ENCODE data around the gene ATP10A. TPM values are rescaled to one million over a fixed set of nuclear protein-coding genes. Genes with fewer than 3 reads are reported as not detected.

Gene ATP10A
- total RNA-seq, 1 donor from 2014 or later = 71.9 TPM

DNA sequence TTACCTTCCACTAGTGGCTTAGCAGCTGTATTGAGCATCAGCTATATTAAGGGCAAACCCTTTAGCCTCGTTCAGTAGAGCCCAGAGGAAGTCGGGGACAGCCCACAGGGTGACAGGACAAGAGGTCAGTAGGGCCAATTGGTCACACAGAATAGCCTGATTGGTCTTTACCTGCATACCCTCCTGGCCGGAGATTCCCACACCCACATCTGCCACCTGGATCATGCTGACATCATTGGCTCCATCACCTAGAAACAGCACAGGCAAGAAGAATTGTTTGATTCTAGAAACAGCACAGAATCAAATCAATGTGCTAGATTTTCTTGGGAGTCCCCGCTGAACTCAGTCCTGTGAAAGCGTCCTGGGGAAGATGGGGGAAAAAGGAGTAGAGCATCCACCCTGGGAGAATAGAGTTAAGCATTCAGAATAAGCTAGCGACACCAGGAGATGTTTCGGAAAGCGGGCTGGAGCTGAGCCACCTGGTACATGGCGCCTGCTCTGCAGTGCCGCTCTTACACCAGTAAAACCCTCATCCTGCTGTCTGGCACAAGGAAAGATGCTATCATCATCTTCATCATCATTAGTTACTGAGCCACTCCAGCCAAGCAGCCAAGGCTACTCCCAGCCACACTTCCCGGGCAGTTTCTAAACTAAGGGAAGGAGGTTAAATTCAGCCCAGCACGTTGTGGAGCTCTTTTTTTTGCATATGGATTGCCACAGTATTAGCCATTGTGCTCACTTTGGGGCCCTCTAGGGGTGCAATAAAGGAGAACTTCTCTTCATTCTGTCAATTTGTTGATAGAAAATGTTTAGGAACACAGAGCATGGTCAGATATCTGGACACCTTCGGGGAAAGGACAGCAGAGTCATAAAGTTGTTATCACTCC is 171.3 kb downstream of the ATP10A start:
- no peak for DNase-seq (ENCODE audit: extremely low spot score, unreplicated experiment)
- TF ChIP-seq CTCF (IDR thresholded peaks at IDR 0.05) = peak; percentile 44
- no peaks in the 10 kb centered on the region for H3K27me3 Mint-ChIP-seq (ENCODE audit: unreplicated experiment)
- peaks cover 2% of the 10 kb centered on the region for H3K4me1 Mint-ChIP-seq (ENCODE audit: unreplicated experiment)
- H3K27ac Mint-ChIP-seq (ENCODE audit: unreplicated experiment) = no peak overlapping the region
- no peak overlapping the region for H3K4me3 Mint-ChIP-seq (ENCODE audit: unreplicated experiment)
- peaks cover 54% of the 10 kb centered on the region for H3K36me3 Mint-ChIP-seq (ENCODE audit: unreplicated experiment)
- no peaks in the 10 kb centered on the region for H3K9me3 Mint-ChIP-seq (ENCODE audit: unreplicated experiment)

DNA sequence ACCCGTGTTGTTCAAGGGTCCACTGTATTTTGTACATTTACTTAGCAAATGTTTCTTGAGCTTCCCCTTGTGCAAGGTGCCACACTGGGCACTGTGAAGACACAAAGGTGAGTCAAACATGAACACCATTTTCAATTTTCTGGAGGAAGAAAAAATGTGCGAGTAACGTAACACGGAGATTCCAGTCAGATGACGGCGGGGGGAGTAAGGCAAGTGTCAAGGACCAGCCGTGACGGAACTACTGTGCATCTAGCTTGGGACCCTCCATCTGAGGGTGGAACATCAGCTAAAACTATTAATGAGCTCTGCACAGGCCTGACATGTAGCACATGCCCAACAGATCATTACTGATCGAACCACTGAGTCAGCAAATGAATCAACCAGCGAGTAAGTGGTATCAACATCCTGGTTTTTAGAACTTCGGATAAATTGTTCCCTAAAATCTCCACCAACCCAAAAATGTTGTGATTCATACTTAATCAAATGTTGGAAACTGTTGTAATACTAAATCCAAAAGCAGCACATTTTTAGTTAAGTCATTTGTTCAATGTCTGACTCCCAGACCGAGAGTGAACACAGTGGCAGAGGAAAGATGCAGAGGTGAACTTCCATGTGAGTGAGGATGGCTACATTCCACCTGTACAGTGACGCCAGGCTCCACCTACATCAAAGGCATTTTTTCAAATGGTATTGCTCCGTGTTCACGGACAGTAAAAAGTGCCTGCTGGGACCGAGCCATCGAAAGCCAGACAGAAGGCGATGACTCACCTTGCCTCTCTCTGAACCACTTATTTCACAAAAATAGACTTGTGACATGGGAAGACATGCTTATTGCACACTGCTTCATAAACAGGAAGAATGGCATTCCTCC is 172.2 kb downstream of the ATP10A start:
- H3K4me1 Mint-ChIP-seq (ENCODE audit: unreplicated experiment) = peaks cover 2% of the 10 kb centered on the region
- no peak for TF ChIP-seq CTCF (IDR thresholded peaks at IDR 0.05)
- no peak overlapping the region for H3K27ac Mint-ChIP-seq (ENCODE audit: unreplicated experiment)
- no peaks in the 10 kb centered on the region for H3K9me3 Mint-ChIP-seq (ENCODE audit: unreplicated experiment)
- DNase-seq (ENCODE audit: extremely low spot score, unreplicated experiment) = no peak
- no peak overlapping the region for H3K4me3 Mint-ChIP-seq (ENCODE audit: unreplicated experiment)
- peaks cover 52% of the 10 kb centered on the region for H3K36me3 Mint-ChIP-seq (ENCODE audit: unreplicated experiment)
- H3K27me3 Mint-ChIP-seq (ENCODE audit: unreplicated experiment) = no peaks in the 10 kb centered on the region

DNA sequence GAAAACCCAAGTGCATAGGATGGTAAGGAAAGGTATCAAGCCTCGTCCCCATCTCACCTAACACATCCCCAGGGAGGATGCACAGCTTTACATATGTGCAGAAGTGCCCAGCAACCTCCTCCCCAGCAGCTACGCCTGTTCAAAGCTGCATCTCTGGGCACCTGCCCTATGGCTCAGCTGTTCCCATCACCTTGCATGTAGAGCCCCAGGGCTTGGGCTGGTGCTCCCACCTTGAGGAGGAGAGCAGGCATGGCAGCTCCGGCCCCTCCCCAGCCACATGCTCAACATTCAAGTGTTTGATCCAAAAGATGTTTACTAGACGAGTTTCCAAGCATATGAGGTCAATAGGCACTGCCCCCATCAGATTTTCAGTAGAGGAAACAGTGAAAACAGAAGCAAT is 173.5 kb downstream of the ATP10A start:
- no peak overlapping the region for H3K27ac Mint-ChIP-seq (ENCODE audit: unreplicated experiment)
- no peak for DNase-seq (ENCODE audit: extremely low spot score, unreplicated experiment)
- peaks cover 60% of the 10 kb centered on the region for H3K36me3 Mint-ChIP-seq (ENCODE audit: unreplicated experiment)
- H3K27me3 Mint-ChIP-seq (ENCODE audit: unreplicated experiment) = no peaks in the 10 kb centered on the region
- no peak overlapping the region for H3K4me3 Mint-ChIP-seq (ENCODE audit: unreplicated experiment)
- no peak for TF ChIP-seq CTCF (IDR thresholded peaks at IDR 0.05)
- H3K4me1 Mint-ChIP-seq (ENCODE audit: unreplicated experiment) = peaks cover 11% of the 10 kb centered on the region
- H3K9me3 Mint-ChIP-seq (ENCODE audit: unreplicated experiment) = no peaks in the 10 kb centered on the region

DNA sequence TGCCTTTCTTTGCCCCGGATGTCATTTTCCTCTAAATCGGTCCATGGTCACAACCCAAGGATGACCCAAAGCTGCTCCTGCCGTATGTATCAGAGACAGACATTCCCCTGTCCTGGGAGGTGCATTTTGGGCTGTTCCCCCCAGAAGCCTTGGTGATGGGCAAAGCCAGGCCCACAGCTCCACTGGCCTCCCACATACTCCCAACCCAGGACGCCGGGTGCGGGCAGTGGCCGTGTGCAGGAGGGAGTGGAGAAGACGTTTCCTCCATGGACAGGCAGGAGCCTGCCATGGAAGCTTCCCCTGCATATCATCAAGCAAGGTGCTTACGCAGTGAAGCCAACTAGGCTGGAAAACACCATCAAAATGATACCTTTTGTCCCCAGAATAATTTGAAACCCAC is 175.0 kb downstream of the ATP10A start:
- Mint-ChIP-seq H3K9me3 (ENCODE audit: unreplicated experiment) (no peaks in the 10 kb centered on the region), H3K27ac (ENCODE audit: unreplicated experiment) (no peak overlapping the region), H3K36me3 (ENCODE audit: unreplicated experiment) (peaks cover 55% of the 10 kb centered on the region), H3K4me1 (ENCODE audit: unreplicated experiment) (peaks cover 15% of the 10 kb centered on the region), H3K4me3 (ENCODE audit: unreplicated experiment) (no peak overlapping the region), H3K27me3 (ENCODE audit: unreplicated experiment) (no peaks in the 10 kb centered on the region)
- DNase-seq (ENCODE audit: extremely low spot score, unreplicated experiment) = no peak
- TF ChIP-seq CTCF (IDR thresholded peaks at IDR 0.05) = no peak

GRCh38 chr15:25687689-25688088 is 175.4 kb downstream of the ATP10A start:
- Mint-ChIP-seq H3K4me3 (ENCODE audit: unreplicated experiment) (no peak overlapping the region), H3K27me3 (ENCODE audit: unreplicated experiment) (no peaks in the 10 kb centered on the region), H3K4me1 (ENCODE audit: unreplicated experiment) (peaks cover 17% of the 10 kb centered on the region), H3K9me3 (ENCODE audit: unreplicated experiment) (no peaks in the 10 kb centered on the region), H3K36me3 (ENCODE audit: unreplicated experiment) (peaks cover 54% of the 10 kb centered on the region), H3K27ac (ENCODE audit: unreplicated experiment) (no peak overlapping the region)
- TF ChIP-seq CTCF (IDR thresholded peaks at IDR 0.05) = no peak
- DNase-seq (ENCODE audit: extremely low spot score, unreplicated experiment) = no peak

All from osteocyte (in vitro differentiated cells).